Measurements from ENCODE around the gene CLDN9. TPM values are rescaled to one million over a fixed set of nuclear protein-coding genes. Genes with fewer than 3 reads are reported as not detected.
A peak's percentile ranks its signal among the peaks of the same experiment; 100 is the strongest.

CLDN9 gene
- total and polyA plus RNA-seq, 9 of the 15 experiments (the other 6 are each of a cell fraction or from before 2014, with no cell fraction given), result 0.12 to 0.44 (median 0.22) TPM; not detected in 4

DNA sequence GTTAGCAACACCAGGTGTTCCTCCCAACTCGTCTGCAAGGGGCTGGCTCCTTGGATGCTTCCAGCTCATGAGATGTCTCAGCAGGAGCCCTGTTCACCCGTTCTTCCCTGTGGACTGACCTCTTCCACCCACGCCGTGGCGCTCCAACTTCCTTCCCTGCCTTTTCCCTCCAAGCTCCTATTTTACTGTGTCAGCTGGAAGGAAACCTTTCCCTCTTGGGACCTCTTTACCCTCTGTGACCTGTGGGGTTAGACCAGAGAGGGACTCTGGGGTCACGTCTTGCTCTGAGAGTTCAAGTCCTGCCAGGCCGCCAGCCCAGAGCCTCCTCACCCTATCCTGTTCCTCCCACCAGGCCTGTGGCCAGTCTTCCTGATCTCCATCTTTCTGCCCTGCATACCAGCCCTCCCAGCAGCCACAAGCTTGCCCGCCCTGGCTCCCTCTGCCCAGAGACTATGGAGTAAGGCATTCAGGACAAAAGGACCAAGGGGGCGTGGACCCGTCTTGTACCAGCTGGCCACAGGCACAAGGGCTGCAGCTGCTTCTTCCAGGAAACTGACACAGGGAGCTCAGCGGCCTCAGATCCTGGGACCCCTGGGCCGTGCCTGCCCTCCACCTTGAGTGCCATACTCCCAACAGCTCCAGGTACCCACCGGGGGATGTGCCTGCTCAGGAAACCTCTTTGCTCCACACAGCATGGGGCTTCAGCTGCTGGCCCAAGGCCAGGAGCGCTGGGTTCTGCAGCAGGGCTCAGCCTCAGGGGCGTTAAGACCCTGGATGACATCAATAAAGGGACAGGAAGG lies 40.5 kb upstream of the CLDN9 start (continued):
- TF ChIP-seq, protein P1, sequence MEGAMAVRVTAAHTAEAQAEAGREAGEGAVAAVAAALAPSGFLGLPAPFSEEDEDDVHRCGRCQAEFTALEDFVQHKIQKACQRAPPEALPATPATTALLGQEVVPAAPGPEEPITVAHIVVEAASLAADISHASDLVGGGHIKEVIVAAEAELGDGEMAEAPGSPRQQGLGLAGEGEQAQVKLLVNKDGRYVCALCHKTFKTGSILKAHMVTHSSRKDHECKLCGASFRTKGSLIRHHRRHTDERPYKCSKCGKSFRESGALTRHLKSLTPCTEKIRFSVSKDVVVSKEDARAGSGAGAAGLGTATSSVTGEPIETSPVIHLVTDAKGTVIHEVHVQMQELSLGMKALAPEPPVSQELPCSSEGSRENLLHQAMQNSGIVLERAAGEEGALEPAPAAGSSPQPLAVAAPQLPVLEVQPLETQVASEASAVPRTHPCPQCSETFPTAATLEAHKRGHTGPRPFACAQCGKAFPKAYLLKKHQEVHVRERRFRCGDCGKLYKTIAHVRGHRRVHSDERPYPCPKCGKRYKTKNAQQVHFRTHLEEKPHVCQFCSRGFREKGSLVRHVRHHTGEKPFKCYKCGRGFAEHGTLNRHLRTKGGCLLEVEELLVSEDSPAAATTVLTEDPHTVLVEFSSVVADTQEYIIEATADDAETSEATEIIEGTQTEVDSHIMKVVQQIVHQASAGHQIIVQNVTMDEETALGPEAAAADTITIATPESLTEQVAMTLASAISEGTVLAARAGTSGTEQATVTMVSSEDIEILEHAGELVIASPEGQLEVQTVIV (CRISPR knock-in tag; IDR thresholded peaks at IDR 0.05; ENCODE audit: borderline replicate concordance), result no peak
- TF ChIP-seq DEAF1 (CRISPR knock-in tag; IDR thresholded peaks at IDR 0.05), result no peak
- TF ChIP-seq TAF9B (IDR thresholded peaks at IDR 0.05; ENCODE audit: partially characterized antibody), result no peak
- TF ChIP-seq ZNF518B (CRISPR knock-in tag; IDR thresholded peaks at IDR 0.05), result no peak
- peak; percentile 52 for TF ChIP-seq RBFOX2 (IDR thresholded peaks at IDR 0.05; ENCODE audit: low read depth, low read length)
- TF ChIP-seq KDM4B (IDR thresholded peaks at IDR 0.05; ENCODE audit: borderline replicate concordance in 2 of 2, low read depth in 1 of 2), result no peak
- no peak for TF ChIP-seq SMARCE1 (IDR thresholded peaks at IDR 0.05)
- TF ChIP-seq ZNF384 (IDR thresholded peaks at IDR 0.05; ENCODE audit: low read depth, low read length), result no peak
- TF ChIP-seq SUPT5H (IDR thresholded peaks at IDR 0.05), result peak; percentile 71
- TF ChIP-seq SREBF1 (IDR thresholded peaks at IDR 0.05; ENCODE audit: borderline replicate concordance, low read depth, low read length), result no peak
- TF ChIP-seq HMGXB4 (CRISPR knock-in tag; IDR thresholded peaks at IDR 0.05), result no peak
- no peak for TF ChIP-seq PURB (CRISPR knock-in tag; IDR thresholded peaks at IDR 0.05; ENCODE audit: low read depth)
- TF ChIP-seq ARID1B (IDR thresholded peaks at IDR 0.05), result no peak
- TF ChIP-seq DDX20 (tag; IDR thresholded peaks at IDR 0.05; ENCODE audit: low read depth), result no peak
- no peak for TF ChIP-seq ZNF232 (CRISPR knock-in tag; IDR thresholded peaks at IDR 0.05)
- TF ChIP-seq, protein P2, sequence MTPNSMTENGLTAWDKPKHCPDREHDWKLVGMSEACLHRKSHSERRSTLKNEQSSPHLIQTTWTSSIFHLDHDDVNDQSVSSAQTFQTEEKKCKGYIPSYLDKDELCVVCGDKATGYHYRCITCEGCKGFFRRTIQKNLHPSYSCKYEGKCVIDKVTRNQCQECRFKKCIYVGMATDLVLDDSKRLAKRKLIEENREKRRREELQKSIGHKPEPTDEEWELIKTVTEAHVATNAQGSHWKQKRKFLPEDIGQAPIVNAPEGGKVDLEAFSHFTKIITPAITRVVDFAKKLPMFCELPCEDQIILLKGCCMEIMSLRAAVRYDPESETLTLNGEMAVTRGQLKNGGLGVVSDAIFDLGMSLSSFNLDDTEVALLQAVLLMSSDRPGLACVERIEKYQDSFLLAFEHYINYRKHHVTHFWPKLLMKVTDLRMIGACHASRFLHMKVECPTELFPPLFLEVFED (CRISPR knock-in tag; conservative IDR thresholded peaks at IDR 0.05), result 0 out of 2 replicates have a peak, but pooled peaks have one; percentile 55
- TF ChIP-seq BCOR (IDR thresholded peaks at IDR 0.05), result no peak
- TF ChIP-seq POLR2A (conservative IDR thresholded peaks at IDR 0.05), result peak; percentile 70
